BE2C (cell line): ENCODE data around the gene NUAK2.
A peak's percentile ranks its signal among the peaks of the same experiment; 100 is the strongest.

Experiments
- DNase-seq: peaks from one replicate; pipeline ENCODE4 v3.0.0-alpha.2; 2020
- H3K27me3 ChIP-seq: fragments of 250-450 bp; sonication (Bioruptor Pico); 2 replicates; pipeline ENCODE4 v1.5.1; 2020; ENCODE audit warnings: mild to moderate bottlenecking
- H3K36me3 ChIP-seq: fragments of 250-450 bp; sonication (Bioruptor Pico); 2 replicates; pipeline ENCODE4 v1.5.1; 2020; ENCODE audit warnings: mild to moderate bottlenecking
- H3K4me1 ChIP-seq: fragments of 250-450 bp; sonication (Bioruptor Pico); 2 replicates; pipeline ENCODE4 v1.5.1; 2020
- H3K4me3 ChIP-seq: 2 replicates; pipeline ENCODE4 v1.5.1; 2011; ENCODE audit warnings: low read depth, low read length
- H3K9me3 ChIP-seq: fragments of 250-450 bp; sonication (Bioruptor Pico); 2 replicates; pipeline ENCODE4 v1.5.1; 2020
- CTCF ChIP-seq: IDR thresholded peaks from 2 replicates; pipeline ENCODE4 v1.5.1; 2012; ENCODE audit warnings: mild to moderate bottlenecking, low read depth, low read length

Gene NUAK2

GRCh38 chr1:205318231-205318991 lies 3.1 kb downstream of the NUAK2 start:
- Histone ChIP-seq H3K4me1 (peaks cover 35% of the 10 kb centered on the region), H3K9me3 (no peaks in the 10 kb centered on the region), H3K36me3 (no peaks in the 10 kb centered on the region), H3K27me3 (no peaks in the 10 kb centered on the region), H3K4me3 (no peak overlapping the region)
- TF ChIP-seq CTCF = no peak
- no peak for DNase-seq

GRCh38 chr1:205317311-205317917 lies 4.1 kb downstream of the NUAK2 start:
- DNase-seq = peak; percentile 85

GRCh38 chr1:205316161-205316566 lies 5.4 kb downstream of the NUAK2 start:
- Histone ChIP-seq H3K9me3 (no peaks in the 10 kb centered on the region), H3K4me1 (peaks cover 35% of the 10 kb centered on the region)
- DNase-seq = no peak

More at GRCh38 chr1:205317311-205317917, 4.1 kb downstream of the NUAK2 start:
- no peaks in the 10 kb centered on the region for H3K9me3 ChIP-seq
- H3K27me3 ChIP-seq = no peaks in the 10 kb centered on the region
- 0 out of 2 replicates have a peak, but pooled peaks have one; percentile 5 for TF ChIP-seq CTCF
- no peaks in the 10 kb centered on the region for H3K36me3 ChIP-seq
- H3K4me3 ChIP-seq = no peak overlapping the region
- H3K4me1 ChIP-seq = peaks cover 35% of the 10 kb centered on the region

GRCh38 chr1:205315008-205315618 lies 6.4 kb downstream of the NUAK2 start:
- Histone ChIP-seq H3K9me3 (no peaks in the 10 kb centered on the region), H3K4me3 (no peak overlapping the region), H3K4me1 (peaks cover 35% of the 10 kb centered on the region), H3K27me3 (no peaks in the 10 kb centered on the region), H3K36me3 (no peaks in the 10 kb centered on the region)
- no peak for DNase-seq
- no peak for TF ChIP-seq CTCF

More at GRCh38 chr1:205316161-205316566, 5.4 kb downstream of the NUAK2 start:
- Histone ChIP-seq H3K27me3 (no peaks in the 10 kb centered on the region), H3K36me3 (no peaks in the 10 kb centered on the region), H3K4me3 (no peak overlapping the region)
- TF ChIP-seq CTCF = no peak

- H3K9me3 ChIP-seq = no peaks in the 10 kb centered on the region
- no peak for TF ChIP-seq CTCF
- H3K4me3 ChIP-seq = no peak overlapping the region
- H3K27me3 ChIP-seq = no peaks in the 10 kb centered on the region
- peaks cover 30% of the 10 kb centered on the region for H3K4me1 ChIP-seq
- no peak for DNase-seq
- no peaks in the 10 kb centered on the region for H3K36me3 ChIP-seq
These were observed 7.8 kb downstream of the NUAK2 start for GRCh38 chr1:205313563-205314308.
